ENCODE measurements around the gene LBX2. TPM values are rescaled to one million over a fixed set of nuclear protein-coding genes. Genes with fewer than 3 reads are reported as not detected.

Gene LBX2
- total RNA-seq, 2 donors from 2014 or later: 0.26 TPM; not detected in 1

- peaks cover 59% of the 10 kb centered on the region for H3K27me3 Mint-ChIP-seq
- ATAC-seq (no peak), DNase-seq (no peak)
- no peak overlapping the region for H3K4me3 Mint-ChIP-seq
- peak overlapping the region; percentile 56 for H3K27ac Mint-ChIP-seq
- H3K4me1 Mint-ChIP-seq: peaks cover 38% of the 10 kb centered on the region
- peaks cover 13% of the 10 kb centered on the region for H3K36me3 Mint-ChIP-seq (ENCODE audit: low read depth)
- H3K9me3 ChIP-seq (ENCODE audit: control insufficient read depth, low read length, poor library complexity, severe bottlenecking): no peaks in the 10 kb centered on the region
These were observed 5.2 kb upstream of the LBX2 start for GRCh38 chr2:74504591-74504990.

DNA sequence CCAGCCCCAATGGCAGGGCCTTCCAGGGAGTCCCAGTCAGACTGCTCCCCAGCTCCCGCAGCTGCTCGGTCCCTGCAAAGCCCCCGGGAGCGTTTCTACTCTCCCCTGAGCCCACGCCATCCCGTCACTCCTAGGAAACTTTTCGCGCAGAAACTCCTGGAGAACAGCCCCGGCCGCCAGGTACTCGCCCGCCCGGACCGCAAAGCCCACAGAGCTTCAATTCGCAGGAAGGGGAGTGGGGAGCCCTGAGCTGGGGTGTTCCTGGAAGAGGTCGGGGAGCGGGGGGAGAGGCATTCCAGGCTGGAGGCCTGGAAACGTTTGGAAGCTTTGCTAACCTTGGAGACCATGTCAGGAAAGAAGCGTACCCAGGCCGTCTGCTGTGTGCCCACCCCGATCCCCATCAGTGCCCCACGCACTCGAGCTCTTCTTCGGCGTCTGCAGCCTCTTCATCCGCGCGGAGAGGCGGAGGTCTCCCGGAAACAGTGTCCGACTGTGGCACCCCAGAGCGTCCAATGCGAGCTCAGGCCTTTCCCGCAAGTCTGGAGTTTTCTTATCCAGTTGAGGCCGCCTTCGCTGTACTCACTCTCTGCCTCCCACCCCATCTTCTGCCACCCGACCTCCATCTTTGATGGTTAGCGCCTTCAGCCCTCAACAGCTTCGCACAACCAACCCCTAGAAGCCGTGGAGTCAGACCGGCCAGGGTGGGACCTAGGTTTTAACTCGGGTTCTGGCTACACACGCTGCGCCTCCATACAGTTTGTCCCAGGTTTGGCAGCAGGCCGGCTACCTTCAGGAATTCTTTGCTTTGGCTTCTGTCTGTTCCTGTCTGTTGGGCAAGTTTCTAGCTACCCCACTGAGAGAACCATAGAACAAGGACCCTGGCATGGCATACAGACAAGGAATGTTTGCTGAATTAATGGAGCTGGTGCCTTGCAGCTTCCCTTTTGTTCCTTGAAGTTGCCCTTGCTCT lies 4.4 kb upstream of the LBX2 start:
- ATAC-seq (no peak), DNase-seq (no peak)
- peaks cover 42% of the 10 kb centered on the region for H3K4me1 Mint-ChIP-seq
- H3K27me3 Mint-ChIP-seq: peaks cover 64% of the 10 kb centered on the region
- no peaks in the 10 kb centered on the region for H3K9me3 ChIP-seq (ENCODE audit: control insufficient read depth, low read length, poor library complexity, severe bottlenecking)
- H3K36me3 Mint-ChIP-seq (ENCODE audit: low read depth): peaks cover 13% of the 10 kb centered on the region
- peak overlapping the region; percentile 56 for H3K27ac Mint-ChIP-seq
- peak overlapping the region; percentile 75 for H3K4me3 Mint-ChIP-seq

GRCh38 chr2:74502720-74503505 lies 3.5 kb upstream of the LBX2 start:
- Mint-ChIP-seq H3K4me1 (peaks cover 42% of the 10 kb centered on the region), H3K4me3 (peak overlapping the region; percentile 75), H3K36me3 (ENCODE audit: low read depth) (peaks cover 13% of the 10 kb centered on the region), H3K27ac (no peak overlapping the region), H3K27me3 (peaks cover 71% of the 10 kb centered on the region)
- no peak for DNase-seq
- no peak for ATAC-seq
- no peaks in the 10 kb centered on the region for H3K9me3 ChIP-seq (ENCODE audit: control insufficient read depth, low read length, poor library complexity, severe bottlenecking)

- Mint-ChIP-seq H3K4me1 (peaks cover 39% of the 10 kb centered on the region), H3K36me3 (ENCODE audit: low read depth) (peaks cover 11% of the 10 kb centered on the region), H3K4me3 (peak overlapping the region; percentile 75), H3K27me3 (peaks cover 76% of the 10 kb centered on the region), H3K27ac (no peak overlapping the region)
- H3K9me3 ChIP-seq (ENCODE audit: control insufficient read depth, low read length, poor library complexity, severe bottlenecking): no peaks in the 10 kb centered on the region
- DNase-seq: no peak
- ATAC-seq: no peak
These were observed 2.8 kb upstream of the LBX2 start for GRCh38 chr2:74502147-74502719.

DNA sequence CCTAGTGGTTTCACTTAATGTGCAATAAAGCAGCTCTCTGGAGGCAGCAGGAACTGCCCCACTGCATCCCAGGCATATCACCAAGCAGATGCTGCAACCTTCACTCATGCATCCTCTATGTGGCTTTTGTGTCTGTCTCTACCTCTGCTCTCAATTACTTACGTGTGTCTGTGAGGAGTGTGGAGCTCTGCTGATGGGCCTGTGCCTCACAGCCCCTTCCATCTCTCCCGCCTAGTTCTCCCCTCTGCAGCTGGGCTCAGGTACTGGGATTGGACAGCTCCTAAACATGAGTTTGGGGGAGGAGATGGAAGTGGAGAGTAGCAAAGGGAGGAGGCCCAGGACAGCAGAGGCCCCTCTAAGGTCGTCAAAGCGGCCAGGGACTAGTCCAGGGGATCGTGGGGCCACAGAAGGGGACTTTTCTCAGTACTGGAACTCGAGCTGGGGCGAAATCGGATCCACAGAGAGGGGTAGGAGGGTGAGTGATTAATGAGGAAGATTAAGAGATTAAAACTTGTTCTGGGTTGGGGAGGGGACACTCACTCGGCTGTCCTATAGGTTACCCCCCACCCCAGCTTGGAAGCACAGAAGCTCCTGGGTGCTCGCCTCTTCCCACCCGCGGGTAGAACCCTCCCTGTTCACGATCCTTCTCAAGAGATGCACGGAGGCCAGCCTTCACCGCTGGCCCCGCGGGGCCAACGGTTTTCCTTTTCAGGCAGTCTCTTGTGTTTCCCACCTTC lies 2.1 kb upstream of the LBX2 start:
- H3K4me1 Mint-ChIP-seq: peaks cover 32% of the 10 kb centered on the region
- peaks cover 73% of the 10 kb centered on the region for H3K27me3 Mint-ChIP-seq
- H3K27ac Mint-ChIP-seq: peak overlapping the region; percentile 2
- peak overlapping the region; percentile 71 for H3K4me3 Mint-ChIP-seq
- DNase-seq: no peak
- peaks cover 11% of the 10 kb centered on the region for H3K36me3 Mint-ChIP-seq (ENCODE audit: low read depth)
- H3K9me3 ChIP-seq (ENCODE audit: control insufficient read depth, low read length, poor library complexity, severe bottlenecking): no peaks in the 10 kb centered on the region
- no peak for ATAC-seq

- no peak for DNase-seq
- no peak for ATAC-seq
- Mint-ChIP-seq H3K4me1 (peaks cover 33% of the 10 kb centered on the region), H3K36me3 (ENCODE audit: low read depth) (peaks cover 11% of the 10 kb centered on the region), H3K27me3 (peaks cover 73% of the 10 kb centered on the region), H3K27ac (no peak overlapping the region), H3K4me3 (no peak overlapping the region)
- H3K9me3 ChIP-seq (ENCODE audit: control insufficient read depth, low read length, poor library complexity, severe bottlenecking): no peaks in the 10 kb centered on the region
These were observed 1.2 kb upstream of the LBX2 start for GRCh38 chr2:74500578-74500946.

DNA sequence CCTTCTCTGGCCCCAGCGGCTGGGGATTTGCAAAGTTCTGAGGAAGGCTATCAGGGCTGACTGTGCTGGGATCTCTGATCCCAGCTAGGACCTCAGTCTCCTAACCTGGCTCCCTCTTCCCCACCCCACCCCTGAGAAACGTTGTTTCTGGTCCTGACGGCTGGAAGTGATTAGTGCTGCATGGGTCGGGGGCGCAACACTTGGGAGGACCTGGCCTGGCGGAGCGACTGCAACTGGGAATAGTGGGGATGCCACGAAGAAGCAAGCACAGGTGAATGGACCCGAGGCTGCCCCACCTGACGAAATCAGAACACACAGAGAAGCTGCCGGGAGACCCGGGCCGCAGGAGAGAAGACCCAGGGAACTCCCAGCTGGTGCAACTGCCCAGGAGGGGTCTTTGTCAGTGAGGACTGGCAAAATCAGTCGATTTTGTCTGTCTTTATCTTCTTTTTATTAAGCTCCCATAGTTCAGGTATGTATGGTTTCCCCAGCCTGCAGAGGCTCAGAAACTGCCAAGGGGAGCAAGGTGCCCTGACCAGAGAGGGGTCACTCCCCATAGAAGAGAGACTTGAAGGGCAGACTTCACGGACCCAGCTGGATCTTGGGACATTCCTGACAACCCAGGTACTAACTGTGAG lies 656 bp upstream of the LBX2 start:
- H3K9me3 ChIP-seq (ENCODE audit: control insufficient read depth, low read length, poor library complexity, severe bottlenecking): no peaks in the 10 kb centered on the region
- Mint-ChIP-seq H3K4me3 (no peak overlapping the region), H3K27me3 (peaks cover 70% of the 10 kb centered on the region), H3K27ac (no peak overlapping the region), H3K36me3 (ENCODE audit: low read depth) (peaks cover 10% of the 10 kb centered on the region), H3K4me1 (peaks cover 31% of the 10 kb centered on the region)
- no peak for ATAC-seq
- no peak for DNase-seq

DNA sequence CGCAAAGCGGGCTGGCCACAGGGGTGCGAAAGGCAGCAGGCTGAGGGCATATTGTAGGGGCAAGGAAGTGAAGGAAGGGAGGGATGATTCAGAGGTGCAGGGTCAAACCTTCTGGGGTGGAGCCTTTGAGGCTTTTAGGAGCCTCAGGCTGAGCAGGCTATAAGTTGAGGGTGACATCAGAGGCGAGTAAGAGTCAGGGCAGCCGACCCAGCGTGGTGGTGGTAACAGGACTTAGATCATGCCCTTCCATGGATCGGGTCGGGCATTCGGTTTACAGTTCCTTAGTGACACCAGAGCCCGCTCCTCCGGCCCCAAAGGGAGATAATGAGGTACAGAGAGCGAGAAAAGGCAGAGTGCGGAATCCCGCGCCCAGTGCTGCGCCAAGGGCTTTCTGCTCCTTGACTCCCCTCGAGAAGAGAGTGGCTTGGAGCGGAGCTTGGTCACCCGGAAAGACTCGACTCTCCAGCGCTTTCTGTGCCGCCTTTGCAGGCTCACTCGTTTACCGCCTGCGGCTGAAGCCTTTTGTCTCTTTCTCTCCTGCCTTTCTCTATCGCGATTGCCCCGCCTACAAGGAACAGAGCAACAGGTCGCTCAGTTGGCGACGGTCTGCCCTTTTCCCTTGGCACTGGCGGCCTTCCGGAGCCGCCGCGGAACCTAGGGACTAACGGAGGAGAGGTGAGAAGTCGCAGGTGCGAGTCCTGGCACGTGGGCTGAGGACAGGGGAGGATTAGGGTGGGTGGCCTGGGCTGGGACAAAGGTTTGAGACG lies 720 bp downstream of the LBX2 start:
- Mint-ChIP-seq H3K4me3 (peak overlapping the region; percentile 90), H3K4me1 (peaks cover 23% of the 10 kb centered on the region), H3K36me3 (ENCODE audit: low read depth) (peaks cover 3% of the 10 kb centered on the region), H3K27ac (peak overlapping the region; percentile 84), H3K27me3 (peaks cover 57% of the 10 kb centered on the region)
- ATAC-seq: peak; percentile 40
- DNase-seq: no peak
- H3K9me3 ChIP-seq (ENCODE audit: control insufficient read depth, low read length, poor library complexity, severe bottlenecking): no peaks in the 10 kb centered on the region

DNA sequence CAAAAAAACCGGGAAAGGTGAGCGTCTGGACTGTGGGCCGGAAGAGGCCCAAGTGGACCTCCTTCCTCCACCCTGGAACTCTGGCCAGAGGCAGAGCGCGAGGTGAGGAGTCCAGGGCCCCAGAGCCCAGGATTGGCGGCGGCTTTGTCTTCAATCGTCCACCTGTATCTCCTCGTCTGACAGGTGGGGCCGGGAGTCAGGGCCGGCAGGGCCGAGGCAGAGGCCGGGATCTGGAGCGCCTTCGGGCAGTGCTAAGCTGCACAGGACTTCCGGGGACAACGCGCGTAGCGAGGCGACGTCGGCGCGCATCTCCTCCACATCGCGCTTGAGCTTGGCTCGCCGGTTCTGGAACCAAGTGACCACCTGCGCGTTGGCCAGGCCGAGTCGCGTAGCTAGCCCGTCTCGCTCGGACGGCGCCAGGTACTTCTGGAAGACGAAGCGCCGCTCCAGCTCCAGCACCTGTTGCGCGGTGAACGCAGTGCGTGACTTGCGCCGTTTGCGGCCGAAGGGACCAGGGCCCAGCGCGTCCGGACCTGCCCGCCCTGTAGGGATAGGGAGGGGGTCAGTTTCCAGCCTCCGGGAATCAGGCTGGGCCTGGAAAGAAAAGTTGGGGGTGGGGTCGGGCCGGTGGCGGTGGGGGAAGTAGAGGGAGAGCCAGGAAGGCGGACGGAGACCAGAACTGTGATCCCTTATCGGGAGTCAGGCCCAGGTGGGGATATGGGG lies 1.5 kb downstream of the LBX2 start:
- DNase-seq: peak in 1 of 3 donors; percentile 24

GRCh38 chr2:74496997-74497776 lies 2.2 kb downstream of the LBX2 start:
- no peak for ATAC-seq
- Mint-ChIP-seq H3K4me1 (peaks cover 20% of the 10 kb centered on the region), H3K27me3 (peaks cover 42% of the 10 kb centered on the region), H3K27ac (no peak overlapping the region), H3K36me3 (ENCODE audit: low read depth) (peaks cover 8% of the 10 kb centered on the region), H3K4me3 (peak overlapping the region; percentile 90)
- no peaks in the 10 kb centered on the region for H3K9me3 ChIP-seq (ENCODE audit: control insufficient read depth, low read length, poor library complexity, severe bottlenecking)
- DNase-seq: no peak

More for the DNA sequence above, 1.5 kb downstream of the LBX2 start:
- peaks cover 49% of the 10 kb centered on the region for H3K27me3 Mint-ChIP-seq
- peak overlapping the region; percentile 90 for H3K4me3 Mint-ChIP-seq
- H3K4me1 Mint-ChIP-seq: peaks cover 23% of the 10 kb centered on the region
- peak overlapping the region; percentile 84 for H3K27ac Mint-ChIP-seq
- no peaks in the 10 kb centered on the region for H3K9me3 ChIP-seq (ENCODE audit: control insufficient read depth, low read length, poor library complexity, severe bottlenecking)
- peaks cover 5% of the 10 kb centered on the region for H3K36me3 Mint-ChIP-seq (ENCODE audit: low read depth)
- ATAC-seq: peak; percentile 34

GRCh38 chr2:74495440-74495839 lies 4.0 kb downstream of the LBX2 start:
- peaks cover 11% of the 10 kb centered on the region for H3K36me3 Mint-ChIP-seq (ENCODE audit: low read depth)
- ATAC-seq (no peak), DNase-seq (no peak)
- H3K4me3 Mint-ChIP-seq: no peak overlapping the region
- peaks cover 17% of the 10 kb centered on the region for H3K4me1 Mint-ChIP-seq
- no peaks in the 10 kb centered on the region for H3K9me3 ChIP-seq (ENCODE audit: control insufficient read depth, low read length, poor library complexity, severe bottlenecking)
- peaks cover 25% of the 10 kb centered on the region for H3K27me3 Mint-ChIP-seq
- no peak overlapping the region for H3K27ac Mint-ChIP-seq

Measured in T-helper 17 cell (primary cell).